Stimulated activated naive CD8-positive, alpha-beta T cell treated with anti-CD3 and anti-CD28 coated beads, Interleukin-15, amount 100 ng/mL, for 72 hours (primary cell): Measurements from ENCODE around the gene IFI27.
A peak's percentile ranks its signal among the peaks of the same experiment; 100 is the strongest.

ENCODE experiments used
- ATAC-seq: fragments of 150-1000 bp; cut with Tn5 transposase; 2 replicates; pipeline ENCODE4 v1.10.0; 2021; ENCODE audit warnings: mild to moderate bottlenecking, moderate library complexity
- DNase-seq, 2 donors: peaks; one replicate each; pipeline ENCODE4 v3.0.0; 2021 to 2022
- H3K27ac Mint-ChIP-seq, 2 donors: one replicate each; pipeline ENCODE4 v1.8.0; 2022; ENCODE audit warnings: mild to moderate bottlenecking in 2 of 2, mixed read lengths in 2 of 2, moderate library complexity in 2 of 2
- H3K27me3 Mint-ChIP-seq: one replicate; pipeline ENCODE4 v1.8.0; 2022; ENCODE audit warnings: mixed read lengths
- H3K4me1 Mint-ChIP-seq: one replicate; pipeline ENCODE4 v1.8.0; 2022; ENCODE audit warnings: mild to moderate bottlenecking, mixed read lengths
- H3K4me3 Mint-ChIP-seq, 2 donors: one replicate each; pipeline ENCODE4 v1.8.0; 2022; ENCODE audit warnings: mild to moderate bottlenecking in 2 of 2, mixed read lengths in 2 of 2, moderate library complexity in 1 of 2
- H3K9me3 Mint-ChIP-seq, 2 donors: one replicate each; pipeline ENCODE4 v1.8.0; 2022; ENCODE audit warnings: mixed read lengths in 2 of 2

IFI27 gene

GRCh38 chr14:94114589-94115057 lies 4.1 kb downstream of the IFI27 start:
- peaks cover 44% of the 10 kb centered on the region for H3K27me3 Mint-ChIP-seq
- ATAC-seq (no peak), DNase-seq (no peak)
- peaks cover 7% of the 10 kb centered on the region for H3K4me1 Mint-ChIP-seq
- H3K27ac Mint-ChIP-seq = no peak overlapping the region
- peaks cover 0 to 4% of the 10 kb centered on the region in 2 donors for H3K9me3 Mint-ChIP-seq
- H3K4me3 Mint-ChIP-seq = no peak overlapping the region

- no peak overlapping the region for H3K27ac Mint-ChIP-seq
- ATAC-seq (no peak), DNase-seq (no peak)
- H3K9me3 Mint-ChIP-seq = peaks cover 0 to 9% of the 10 kb centered on the region in 2 donors
- H3K27me3 Mint-ChIP-seq = peaks cover 44% of the 10 kb centered on the region
- H3K4me1 Mint-ChIP-seq = peaks cover 7% of the 10 kb centered on the region
- H3K4me3 Mint-ChIP-seq = no peak overlapping the region
These were observed 4.6 kb downstream of the IFI27 start for GRCh38 chr14:94115058-94115591.

GRCh38 chr14:94115631-94116030 lies 5.1 kb downstream of the IFI27 start:
- Mint-ChIP-seq H3K4me1 (peaks cover 7% of the 10 kb centered on the region), H3K27ac (peak overlapping the region in 1 of 2 donors; percentile 52), H3K9me3 (peaks cover 1 to 14% of the 10 kb centered on the region in 2 donors), H3K4me3 (no peak overlapping the region), H3K27me3 (peaks cover 45% of the 10 kb centered on the region)
- ATAC-seq (no peak), DNase-seq (no peak)

- DNase-seq (no peak), ATAC-seq (no peak)
- Mint-ChIP-seq H3K4me3 (no peak overlapping the region), H3K27ac (no peak overlapping the region), H3K4me1 (peaks cover 7% of the 10 kb centered on the region), H3K27me3 (peaks cover 51% of the 10 kb centered on the region), H3K9me3 (peaks cover 6 to 19% of the 10 kb centered on the region in 2 donors)
These were observed 6.2 kb downstream of the IFI27 start for GRCh38 chr14:94116701-94117100.

- no peak for ATAC-seq
- Mint-ChIP-seq H3K27me3 (peaks cover 51% of the 10 kb centered on the region), H3K4me1 (peaks cover 7% of the 10 kb centered on the region), H3K4me3 (no peak overlapping the region), H3K27ac (no peak overlapping the region), H3K9me3 (peaks cover 6 to 19% of the 10 kb centered on the region in 2 donors)
- no peak for DNase-seq
These were observed 7.3 kb downstream of the IFI27 start for GRCh38 chr14:94117856-94118255.

- Mint-ChIP-seq H3K27ac (no peak overlapping the region), H3K4me3 (no peak overlapping the region), H3K9me3 (peaks cover 6 to 19% of the 10 kb centered on the region in 2 donors), H3K4me1 (peaks cover 7% of the 10 kb centered on the region), H3K27me3 (peaks cover 49% of the 10 kb centered on the region)
- no peak for ATAC-seq
- DNase-seq = no peak
These were observed 8.5 kb downstream of the IFI27 start for GRCh38 chr14:94119071-94119470.

- ATAC-seq = no peak
- Mint-ChIP-seq H3K4me3 (no peak overlapping the region), H3K9me3 (peaks cover 6 to 19% of the 10 kb centered on the region in 2 donors), H3K4me1 (peaks cover 7% of the 10 kb centered on the region), H3K27me3 (peaks cover 32% of the 10 kb centered on the region), H3K27ac (no peak overlapping the region)
- DNase-seq = no peak
These were observed 10.3 kb downstream of the IFI27 start for GRCh38 chr14:94120667-94121340.

- DNase-seq (no peak), ATAC-seq (no peak)
- Mint-ChIP-seq H3K9me3 (peaks cover 6 to 19% of the 10 kb centered on the region in 2 donors), H3K27me3 (peaks cover 25% of the 10 kb centered on the region), H3K4me3 (no peak overlapping the region), H3K4me1 (peaks cover 7% of the 10 kb centered on the region), H3K27ac (no peak overlapping the region)
These were observed 10.9 kb downstream of the IFI27 start for GRCh38 chr14:94121485-94121884.

- Mint-ChIP-seq H3K4me1 (peaks cover 7% of the 10 kb centered on the region), H3K27ac (no peak overlapping the region), H3K9me3 (peaks cover 6 to 19% of the 10 kb centered on the region in 2 donors), H3K27me3 (peaks cover 16% of the 10 kb centered on the region), H3K4me3 (no peak overlapping the region)
- no peak for DNase-seq
- ATAC-seq = no peak
These were observed 11.9 kb downstream of the IFI27 start for GRCh38 chr14:94122438-94122837.

- no peak overlapping the region for H3K4me3 Mint-ChIP-seq
- peaks cover 7% of the 10 kb centered on the region for H3K27me3 Mint-ChIP-seq
- H3K9me3 Mint-ChIP-seq = peaks cover 6 to 19% of the 10 kb centered on the region in 2 donors
- no peak overlapping the region for H3K27ac Mint-ChIP-seq
- peaks cover 7% of the 10 kb centered on the region for H3K4me1 Mint-ChIP-seq
- DNase-seq = peak in 1 of 2 donors; percentile 3
- ATAC-seq = no peak
These were observed 12.8 kb downstream of the IFI27 start for GRCh38 chr14:94123296-94123695.

- no peak overlapping the region for H3K27ac Mint-ChIP-seq
- peaks cover 6 to 19% of the 10 kb centered on the region in 2 donors for H3K9me3 Mint-ChIP-seq
These were observed 13.3 kb downstream of the IFI27 start for GRCh38 chr14:94123868-94124267.

GRCh38 chr14:94124582-94125377 lies 14.2 kb downstream of the IFI27 start:
- ATAC-seq (no peak), DNase-seq (no peak)
- peaks cover 6 to 14% of the 10 kb centered on the region in 2 donors for H3K9me3 Mint-ChIP-seq
- no peak overlapping the region for H3K4me3 Mint-ChIP-seq
- H3K27ac Mint-ChIP-seq = peak overlapping the region; percentile 19 to 65
- H3K27me3 Mint-ChIP-seq = peaks cover 7% of the 10 kb centered on the region
- H3K4me1 Mint-ChIP-seq = peaks cover 19% of the 10 kb centered on the region

More at GRCh38 chr14:94123868-94124267, 13.3 kb downstream of the IFI27 start:
- peaks cover 13% of the 10 kb centered on the region for H3K4me1 Mint-ChIP-seq
- H3K27me3 Mint-ChIP-seq = peaks cover 7% of the 10 kb centered on the region
- H3K4me3 Mint-ChIP-seq = no peak overlapping the region
- DNase-seq (no peak), ATAC-seq (no peak)

GRCh38 chr14:94125659-94126418 lies 15.3 kb downstream of the IFI27 start:
- DNase-seq = no peak
- no peak overlapping the region for H3K4me3 Mint-ChIP-seq

GRCh38 chr14:94126419-94126677 lies 15.8 kb downstream of the IFI27 start:
- ATAC-seq (no peak), DNase-seq (no peak)
- Mint-ChIP-seq H3K4me3 (no peak overlapping the region), H3K27me3 (no peaks in the 10 kb centered on the region), H3K9me3 (no peaks in the 10 kb centered on the region), H3K27ac (peak overlapping the region in 1 of 2 donors; percentile 1), H3K4me1 (peaks cover 26% of the 10 kb centered on the region)

More at GRCh38 chr14:94125659-94126418, 15.3 kb downstream of the IFI27 start:
- ATAC-seq = no peak
- Mint-ChIP-seq H3K27me3 (peaks cover 3% of the 10 kb centered on the region), H3K9me3 (peaks cover 3% of the 10 kb centered on the region in 2 donors), H3K27ac (no peak overlapping the region), H3K4me1 (peaks cover 26% of the 10 kb centered on the region)

GRCh38 chr14:94126800-94127199 lies 16.3 kb downstream of the IFI27 start:
- Mint-ChIP-seq H3K4me3 (no peak overlapping the region), H3K9me3 (no peaks in the 10 kb centered on the region), H3K4me1 (peaks cover 26% of the 10 kb centered on the region), H3K27me3 (no peaks in the 10 kb centered on the region), H3K27ac (no peak overlapping the region)
- ATAC-seq (no peak), DNase-seq (no peak)
